ENCODE measurements around the gene PMM1.

PMM1 gene

DNA sequence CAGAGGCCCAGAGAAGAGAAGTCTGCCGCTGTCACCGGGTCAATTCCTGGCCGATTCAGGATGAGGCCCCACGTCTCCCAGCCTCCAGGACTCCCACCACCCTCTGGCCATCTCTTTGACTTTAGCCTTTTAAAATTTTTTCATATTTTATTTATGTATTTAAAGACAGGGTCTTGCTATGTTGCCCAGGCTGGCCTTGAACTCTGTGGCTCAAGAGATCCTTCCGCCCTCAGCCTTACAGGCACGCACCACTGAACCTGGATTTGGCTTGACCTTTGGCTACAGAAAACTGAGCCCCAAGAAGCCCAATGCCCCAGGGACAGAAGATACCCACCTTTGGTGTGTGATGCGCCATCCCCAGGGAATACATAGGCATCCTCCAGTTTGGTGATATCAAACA is 49.3 kb downstream of the PMM1 start:
- TF ChIP-seq CTCF (IDR thresholded peaks at IDR 0.05; ENCODE audit: control insufficient read depth, insufficient read depth, low read depth, low read length, missing control alignments): no peak
- H3K4me3 ChIP-seq (ENCODE audit: control insufficient read depth, low read depth, low read length): no peak overlapping the region
- DNase-seq (ENCODE audit: low read depth): no peak

GRCh38 chr22:41540006-41540315 is 49.7 kb downstream of the PMM1 start:
- DNase-seq (ENCODE audit: low read depth): no peak
- no peak for TF ChIP-seq CTCF (IDR thresholded peaks at IDR 0.05; ENCODE audit: control insufficient read depth, insufficient read depth, low read depth, low read length, missing control alignments)
- no peak overlapping the region for H3K4me3 ChIP-seq (ENCODE audit: control insufficient read depth, low read depth, low read length)

DNA sequence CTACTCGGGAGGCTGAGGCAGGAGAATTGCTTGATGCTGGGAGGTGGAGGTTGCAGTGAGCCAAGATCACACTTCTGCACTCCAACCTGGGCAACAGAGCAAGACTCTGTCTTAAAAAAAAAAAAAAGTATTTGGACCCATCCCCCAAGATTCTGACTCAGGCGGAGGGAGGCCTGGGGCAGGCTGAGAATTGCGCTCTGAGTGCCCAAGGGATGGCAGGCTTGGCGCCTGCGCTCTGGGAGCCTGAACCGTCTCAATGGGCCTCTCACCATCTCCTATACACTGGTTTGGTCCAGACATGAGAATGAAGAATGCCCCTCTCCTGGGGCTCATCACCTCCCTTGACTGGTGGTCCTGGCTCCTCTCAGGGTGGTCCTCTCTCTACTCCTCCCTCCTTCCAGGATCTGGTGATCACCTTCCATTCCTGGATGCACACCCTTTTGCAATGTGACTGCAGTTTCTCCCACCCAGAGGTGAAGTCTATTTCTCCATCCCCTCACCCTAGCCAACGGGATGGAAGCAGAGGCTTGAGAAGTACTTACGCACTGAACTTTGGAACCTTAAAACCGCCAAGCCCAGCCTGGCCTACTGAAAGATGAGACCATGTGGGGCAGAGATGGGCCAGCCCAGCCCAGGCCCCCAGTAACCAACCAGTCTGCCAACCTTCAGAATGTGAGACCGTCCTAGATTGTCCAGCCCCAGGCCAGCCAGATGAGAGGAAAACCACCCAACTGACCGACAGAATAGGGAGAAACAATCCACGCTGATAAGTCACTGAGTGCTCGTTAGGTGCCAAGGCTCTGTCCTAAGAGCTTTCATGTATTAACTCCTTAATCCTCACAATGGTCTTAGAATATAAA is 50.3 kb downstream of the PMM1 start:
- H3K4me3 ChIP-seq (ENCODE audit: control insufficient read depth, low read depth, low read length): no peak overlapping the region
- no peak for TF ChIP-seq CTCF (IDR thresholded peaks at IDR 0.05; ENCODE audit: control insufficient read depth, insufficient read depth, low read depth, low read length, missing control alignments)
- DNase-seq (ENCODE audit: low read depth): no peak

DNA sequence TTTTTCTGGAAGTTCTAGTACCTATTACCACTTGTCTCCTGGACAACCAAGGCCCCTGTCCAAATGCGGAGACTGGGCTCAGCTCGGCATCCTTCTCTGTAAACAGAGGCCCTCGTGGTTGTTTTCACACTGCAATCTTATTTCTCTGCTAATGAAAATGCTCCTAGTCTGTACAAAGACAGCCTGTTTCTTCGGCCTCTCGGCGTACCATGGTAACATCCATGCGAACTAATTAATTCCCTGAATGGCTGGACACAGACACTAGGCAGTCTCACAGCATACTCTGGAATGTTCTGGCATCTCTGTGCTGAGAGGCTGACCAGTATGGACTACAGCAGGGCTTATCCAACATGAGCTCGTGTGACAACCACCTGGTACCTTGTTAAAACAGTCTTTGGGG is 51.1 kb downstream of the PMM1 start:
- H3K4me3 ChIP-seq (ENCODE audit: control insufficient read depth, low read depth, low read length): no peak overlapping the region
- no peak for DNase-seq (ENCODE audit: low read depth)
- TF ChIP-seq CTCF (IDR thresholded peaks at IDR 0.05; ENCODE audit: control insufficient read depth, insufficient read depth, low read depth, low read length, missing control alignments): no peak

DNA sequence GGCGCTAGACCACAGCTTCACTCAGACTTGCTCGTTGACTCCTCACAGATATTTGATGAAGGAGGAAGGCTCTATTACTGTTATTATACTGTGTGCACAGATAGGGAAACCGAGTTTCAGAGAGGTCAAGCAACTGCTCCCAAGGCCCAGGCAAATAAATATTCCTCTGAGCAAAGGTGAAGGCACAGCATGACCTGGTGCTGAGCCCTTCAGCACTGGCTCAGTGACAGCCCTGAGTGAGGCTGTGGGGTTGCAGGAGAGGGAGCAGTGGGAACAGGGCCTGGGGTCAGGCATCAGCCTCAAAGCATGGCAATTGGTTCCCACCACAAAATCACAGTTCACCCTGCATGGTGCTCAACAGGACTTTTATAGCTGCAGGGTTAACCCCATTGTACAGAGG is 52.4 kb downstream of the PMM1 start:
- DNase-seq (ENCODE audit: low read depth): no peak
- TF ChIP-seq CTCF (IDR thresholded peaks at IDR 0.05; ENCODE audit: control insufficient read depth, insufficient read depth, low read depth, low read length, missing control alignments): no peak
- H3K4me3 ChIP-seq (ENCODE audit: control insufficient read depth, low read depth, low read length): no peak overlapping the region

DNA sequence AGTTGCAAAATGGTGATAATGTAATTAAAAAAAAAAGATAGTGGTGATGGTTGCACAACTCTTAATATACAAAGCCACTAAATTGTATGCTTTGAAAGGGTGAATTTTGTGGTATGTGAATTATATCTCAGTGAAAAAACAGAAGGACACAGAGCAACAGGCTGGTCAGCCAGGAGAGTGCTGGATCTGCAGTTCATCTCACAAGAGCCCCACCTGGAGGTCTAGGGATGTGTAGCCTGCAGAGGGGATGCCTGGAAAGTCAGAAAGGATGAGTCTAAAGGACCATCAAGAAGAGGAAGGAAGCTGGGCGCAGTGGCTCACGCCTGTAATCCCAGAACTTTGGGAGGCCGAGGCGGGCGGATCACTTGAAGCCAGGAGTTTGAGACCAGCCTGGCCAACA is 54.4 kb downstream of the PMM1 start:
- TF ChIP-seq CTCF (IDR thresholded peaks at IDR 0.05; ENCODE audit: control insufficient read depth, insufficient read depth, low read depth, low read length, missing control alignments): peak; percentile 22
- DNase-seq (ENCODE audit: low read depth): no peak
- no peak overlapping the region for H3K4me3 ChIP-seq (ENCODE audit: control insufficient read depth, low read depth, low read length)
